ENCODE measurements around the gene PTK6. TPM values are rescaled to one million over a fixed set of nuclear protein-coding genes. Genes with fewer than 3 reads are reported as not detected.

Gene PTK6
- total and polyA plus RNA-seq, 2 experiments from 2014 or later = 0.27 to 1.1 TPM

GRCh38 chr20:63525971-63526370 lies 11.2 kb downstream of the PTK6 start:
- H3K4me1 ChIP-seq (ENCODE audit: insufficient read depth) = peaks cover 8% of the 10 kb centered on the region
- H3K79me2 ChIP-seq = peaks cover 16% of the 10 kb centered on the region
- H3K27me3 ChIP-seq = no peaks in the 10 kb centered on the region
- TF ChIP-seq EZH2 (IDR thresholded peaks at IDR 0.05; ENCODE audit: borderline replicate concordance) = no peak
- TF ChIP-seq, protein P1, sequence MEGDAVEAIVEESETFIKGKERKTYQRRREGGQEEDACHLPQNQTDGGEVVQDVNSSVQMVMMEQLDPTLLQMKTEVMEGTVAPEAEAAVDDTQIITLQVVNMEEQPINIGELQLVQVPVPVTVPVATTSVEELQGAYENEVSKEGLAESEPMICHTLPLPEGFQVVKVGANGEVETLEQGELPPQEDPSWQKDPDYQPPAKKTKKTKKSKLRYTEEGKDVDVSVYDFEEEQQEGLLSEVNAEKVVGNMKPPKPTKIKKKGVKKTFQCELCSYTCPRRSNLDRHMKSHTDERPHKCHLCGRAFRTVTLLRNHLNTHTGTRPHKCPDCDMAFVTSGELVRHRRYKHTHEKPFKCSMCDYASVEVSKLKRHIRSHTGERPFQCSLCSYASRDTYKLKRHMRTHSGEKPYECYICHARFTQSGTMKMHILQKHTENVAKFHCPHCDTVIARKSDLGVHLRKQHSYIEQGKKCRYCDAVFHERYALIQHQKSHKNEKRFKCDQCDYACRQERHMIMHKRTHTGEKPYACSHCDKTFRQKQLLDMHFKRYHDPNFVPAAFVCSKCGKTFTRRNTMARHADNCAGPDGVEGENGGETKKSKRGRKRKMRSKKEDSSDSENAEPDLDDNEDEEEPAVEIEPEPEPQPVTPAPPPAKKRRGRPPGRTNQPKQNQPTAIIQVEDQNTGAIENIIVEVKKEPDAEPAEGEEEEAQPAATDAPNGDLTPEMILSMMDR (IDR thresholded peaks at IDR 0.05; ENCODE audit: poor library complexity) = no peak
- TF ChIP-seq EZH2phosphoT487 (IDR thresholded peaks at IDR 0.05; ENCODE audit: low read depth, severe bottlenecking, unreplicated experiment) = no peak
- H3K4me2 ChIP-seq = no peak overlapping the region
- WGBS (ENCODE audit: low lambda C conversion rate, missing lambda C conversion rate) = 45% methylated on average over 2 of the region's 2 CpGs
- peaks cover 24% of the 10 kb centered on the region for H4K20me1 ChIP-seq (ENCODE audit: insufficient read depth, poor library complexity, severe bottlenecking)
- no peaks in the 10 kb centered on the region for H3K9me2 ChIP-seq (replicated peaks; ENCODE audit: insufficient read depth)
- H3K27ac ChIP-seq = no peak overlapping the region
- H2AFZ ChIP-seq = no peak overlapping the region
- no peak overlapping the region for H3K4me3 ChIP-seq
- no peaks in the 10 kb centered on the region for H3K36me3 ChIP-seq (replicated peaks; ENCODE audit: insufficient read depth, low read depth)
- H3K9me3 ChIP-seq (ENCODE audit: low read depth) = no peaks in the 10 kb centered on the region
- DNase-seq (ENCODE audit: low spot score) = no peak

GRCh38 chr20:63525185-63525584 lies 12.0 kb downstream of the PTK6 start:
- Histone ChIP-seq H3K4me2 (no peak overlapping the region), H3K27ac (no peak overlapping the region), H4K20me1 (ENCODE audit: insufficient read depth, poor library complexity, severe bottlenecking) (peaks cover 24% of the 10 kb centered on the region), H3K4me3 (no peak overlapping the region), H3K79me2 (peaks cover 16% of the 10 kb centered on the region), H2AFZ (no peak overlapping the region), H3K9me3 (ENCODE audit: low read depth) (no peaks in the 10 kb centered on the region), H3K9me2 (replicated peaks; ENCODE audit: insufficient read depth) (no peaks in the 10 kb centered on the region), H3K4me1 (ENCODE audit: insufficient read depth) (peaks cover 8% of the 10 kb centered on the region), H3K36me3 (replicated peaks; ENCODE audit: insufficient read depth, low read depth) (no peaks in the 10 kb centered on the region), H3K27me3 (no peaks in the 10 kb centered on the region)
- TF ChIP-seq, protein P1 (IDR thresholded peaks at IDR 0.05; ENCODE audit: poor library complexity) = no peak
- TF ChIP-seq EZH2 (IDR thresholded peaks at IDR 0.05; ENCODE audit: borderline replicate concordance) (no peak), EZH2phosphoT487 (IDR thresholded peaks at IDR 0.05; ENCODE audit: low read depth, severe bottlenecking, unreplicated experiment) (no peak)
- WGBS (ENCODE audit: low lambda C conversion rate, missing lambda C conversion rate) = 78% methylated on average over 3 of the region's 3 CpGs
- DNase-seq (ENCODE audit: low spot score) = no peak

DNA sequence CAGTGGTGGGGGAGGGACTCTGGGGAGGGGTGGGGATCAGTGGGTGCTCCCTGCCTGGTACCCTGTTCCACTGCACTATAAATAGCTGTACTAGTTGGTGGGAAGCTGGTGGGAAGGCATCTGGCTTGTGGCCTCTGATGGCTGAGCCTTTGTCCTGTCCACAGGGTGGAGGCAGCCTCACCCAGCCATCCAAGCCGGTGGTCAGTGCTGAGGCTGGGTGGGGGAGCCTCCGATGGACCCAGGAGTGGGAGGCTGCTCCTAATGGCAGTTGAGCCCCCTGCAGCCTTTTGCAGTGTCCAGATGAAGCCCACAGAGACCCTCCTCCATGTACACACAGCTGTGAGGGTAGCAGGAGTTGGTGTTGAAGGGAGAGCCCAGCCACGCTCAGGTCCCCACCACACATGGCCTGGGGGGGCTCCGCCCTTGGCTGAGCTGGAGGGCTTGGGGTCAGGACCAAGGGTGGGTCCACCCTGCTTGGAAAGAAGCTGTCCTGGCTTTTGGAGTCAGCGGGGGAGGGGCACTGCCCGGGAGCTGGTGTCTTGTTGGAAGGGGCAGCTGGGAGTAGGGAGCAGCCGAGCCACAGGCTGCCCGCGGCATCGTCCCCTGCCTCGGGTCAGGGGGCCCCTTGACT lies 14.1 kb downstream of the PTK6 start:
- no peak for TF ChIP-seq EZH2phosphoT487 (IDR thresholded peaks at IDR 0.05; ENCODE audit: low read depth, severe bottlenecking, unreplicated experiment)
- no peak for TF ChIP-seq EZH2 (IDR thresholded peaks at IDR 0.05; ENCODE audit: borderline replicate concordance)
- TF ChIP-seq, protein P1 (IDR thresholded peaks at IDR 0.05; ENCODE audit: poor library complexity) = no peak
- Histone ChIP-seq H3K4me2 (peak overlapping the region; percentile 99), H3K27me3 (no peaks in the 10 kb centered on the region), H2AFZ (no peak overlapping the region), H3K27ac (no peak overlapping the region), H3K4me3 (no peak overlapping the region), H3K79me2 (peaks cover 16% of the 10 kb centered on the region), H3K4me1 (ENCODE audit: insufficient read depth) (peaks cover 13% of the 10 kb centered on the region), H3K36me3 (replicated peaks; ENCODE audit: insufficient read depth, low read depth) (no peaks in the 10 kb centered on the region), H3K9me3 (ENCODE audit: low read depth) (no peaks in the 10 kb centered on the region), H4K20me1 (ENCODE audit: insufficient read depth, poor library complexity, severe bottlenecking) (peaks cover 24% of the 10 kb centered on the region), H3K9me2 (replicated peaks; ENCODE audit: insufficient read depth) (no peaks in the 10 kb centered on the region)
- WGBS (ENCODE audit: low lambda C conversion rate, missing lambda C conversion rate) = 97% methylated on average over 11 of the region's 11 CpGs
- DNase-seq (ENCODE audit: low spot score) = no peak

All from hepatocyte (in vitro differentiated cells).